DLD1 (cell line): ENCODE results near the gene TLR8.

Experiments
- in situ Hi-C: cut with HindIII; loops from 2 replicates; pipeline ENCODE4 v1.10.0; 2017; ENCODE audit warnings: low sequenced_read_pairs

Gene TLR8

DNA sequence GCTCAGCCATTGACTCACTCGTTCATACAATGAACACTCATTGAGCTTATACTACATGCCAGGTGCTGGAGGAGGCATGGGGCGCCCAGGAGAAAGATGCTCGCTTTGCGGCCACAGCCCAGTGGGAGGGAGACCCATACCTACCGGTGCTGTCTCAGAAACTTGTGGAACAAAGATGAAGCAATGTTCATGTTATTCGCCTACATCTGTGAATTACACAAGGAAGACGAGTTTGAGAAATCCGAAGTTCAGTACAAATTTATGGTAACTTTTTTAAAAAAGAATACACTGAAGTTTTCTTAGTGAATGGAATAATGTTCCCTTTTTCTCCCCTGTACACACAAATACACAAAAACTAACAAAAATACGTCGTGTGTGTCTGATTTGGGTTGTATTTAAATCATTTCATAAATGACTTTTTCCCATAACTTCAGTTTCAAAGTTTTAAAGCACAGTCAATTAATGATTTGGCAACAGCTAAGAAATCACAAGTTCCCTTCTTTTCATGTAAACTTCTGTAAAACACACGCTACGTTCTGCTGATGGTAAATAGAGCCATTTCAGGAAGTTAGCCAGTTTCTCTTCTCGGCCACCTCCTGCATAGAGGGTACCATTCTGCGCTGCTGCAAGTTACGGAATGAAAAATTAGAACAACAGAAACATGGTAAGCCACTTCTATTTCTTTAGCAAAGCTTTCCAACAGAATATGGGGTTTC lies at the start of gene TLR8:
Gene TLR8 (plus strand): TSS at position 575 of the 716 bp plus-strand sequence. CDS start 87 bp downstream, at position 662.
- in situ Hi-C loops: no loop called here

GRCh38 chrX:12865359-12865758 lies 41.1 kb upstream of the TLR8 start:
- in situ Hi-C loops: no loop called here

DNA sequence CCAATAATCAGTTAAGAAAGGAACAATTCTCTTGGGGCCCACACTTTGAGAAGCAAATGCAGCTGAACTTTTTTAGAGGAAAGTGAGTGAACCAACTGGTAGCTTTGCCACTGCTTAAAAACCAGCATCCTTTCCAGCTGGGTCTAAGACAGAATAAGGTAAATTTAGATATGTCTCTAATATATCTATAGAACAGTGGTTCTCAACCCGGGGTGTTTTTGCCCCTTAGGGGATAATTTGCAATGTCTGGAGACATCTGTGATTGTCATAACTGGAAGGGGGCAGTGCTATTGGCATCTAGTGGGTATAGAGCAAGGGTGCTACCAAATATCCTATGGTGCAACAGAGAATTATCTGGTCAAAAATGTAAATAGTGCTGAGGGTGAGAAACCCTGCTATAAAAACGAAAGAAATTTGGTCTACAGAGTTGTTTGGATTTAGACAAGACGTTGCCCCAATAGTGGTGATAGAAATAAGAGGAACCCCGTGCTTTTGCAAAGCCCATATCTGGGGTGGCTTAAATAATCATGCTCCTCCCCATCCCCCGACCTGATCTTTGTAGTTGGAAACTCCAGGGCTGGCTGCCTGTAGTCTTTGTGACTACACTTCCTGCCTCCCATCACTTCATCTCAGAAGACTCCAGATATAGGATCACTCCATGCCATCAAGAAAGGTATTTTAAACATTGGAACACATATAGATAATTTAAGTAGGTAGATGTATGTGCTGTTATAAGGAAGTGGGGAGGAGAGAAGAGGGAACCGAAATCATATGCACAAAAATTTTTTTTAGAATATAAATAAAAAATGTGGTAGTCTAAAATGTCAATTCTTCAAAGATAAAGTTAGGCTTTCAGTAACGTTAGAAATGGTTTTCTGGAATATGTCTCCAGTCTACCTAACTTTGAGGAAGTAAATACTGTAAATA lies 39.7 kb upstream of the TLR8 start, which contains the start of gene TLR7:
Gene TLR7 (plus strand): TSS at position 622 of the 927 bp plus-strand sequence. CDS start 507 bp downstream, outside the sequence.
- in situ Hi-C loops: no loop called here

GRCh38 chrX:12867685-12868084 lies 38.7 kb upstream of the TLR8 start:
- in situ Hi-C loops: no loop called here

- in situ Hi-C loops: no loop called here
Observed at GRCh38 chrX:12868747-12869146, 37.7 kb upstream of the TLR8 start.

DNA sequence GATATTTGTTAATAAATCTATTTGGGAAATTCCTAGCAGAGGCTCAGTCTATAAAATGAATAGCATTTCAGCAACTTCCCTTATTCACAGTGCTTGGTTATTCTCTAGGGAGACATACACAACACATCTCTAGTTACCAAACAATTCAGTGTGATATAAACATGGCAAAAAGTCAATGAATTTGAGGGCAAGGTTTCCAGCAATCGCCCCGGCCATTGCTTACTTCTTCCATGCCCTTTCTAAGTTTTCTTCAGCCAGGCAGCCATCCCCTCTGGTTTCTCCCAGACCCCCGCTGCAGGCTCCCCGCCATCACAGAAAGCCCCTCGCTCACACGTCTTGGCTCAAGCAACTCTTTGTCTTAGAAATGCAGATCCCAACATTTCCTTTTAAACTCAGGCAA lies 35.2 kb upstream of the TLR8 start:
- in situ Hi-C loops: no loop called here

DNA sequence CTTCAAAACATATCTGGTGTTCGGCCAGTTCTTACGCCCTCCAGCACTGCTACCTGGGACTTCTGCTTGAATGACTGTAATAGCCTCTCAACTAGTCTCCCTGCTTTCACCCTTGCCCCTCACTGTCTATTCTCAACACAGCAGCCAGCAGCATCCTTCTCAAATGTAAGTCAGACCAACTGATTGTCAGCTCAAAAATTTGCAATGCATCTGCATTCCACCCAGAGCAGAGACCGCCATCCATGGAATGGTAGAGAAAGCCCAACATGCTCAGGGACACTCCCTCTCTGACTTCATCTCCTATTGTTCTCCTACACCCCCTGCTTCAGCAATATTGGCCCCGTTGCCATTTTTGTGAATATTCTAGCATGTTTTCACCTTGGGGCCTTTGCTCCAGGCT lies 33.7 kb upstream of the TLR8 start:
- in situ Hi-C loops: no loop called here

DNA sequence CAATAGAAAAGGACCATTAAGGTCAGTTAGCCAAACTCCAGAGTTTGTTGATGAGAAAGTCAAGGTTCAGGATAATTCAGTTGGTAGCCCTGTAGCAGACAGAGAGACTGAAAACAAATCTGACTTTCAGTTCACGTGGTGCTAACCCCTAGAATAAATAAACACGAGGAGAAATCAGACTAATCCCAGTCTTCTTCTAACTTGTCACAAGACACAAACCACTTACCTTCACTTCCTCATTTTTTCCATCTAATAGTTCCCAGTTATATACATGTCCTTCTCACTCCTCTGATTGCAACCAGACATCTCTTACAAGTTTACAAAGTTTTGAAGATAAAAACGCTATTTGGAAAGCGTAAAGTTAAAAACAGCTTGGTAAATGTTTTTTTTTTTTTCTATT lies 31.8 kb upstream of the TLR8 start:
- in situ Hi-C loops: no loop called here

DNA sequence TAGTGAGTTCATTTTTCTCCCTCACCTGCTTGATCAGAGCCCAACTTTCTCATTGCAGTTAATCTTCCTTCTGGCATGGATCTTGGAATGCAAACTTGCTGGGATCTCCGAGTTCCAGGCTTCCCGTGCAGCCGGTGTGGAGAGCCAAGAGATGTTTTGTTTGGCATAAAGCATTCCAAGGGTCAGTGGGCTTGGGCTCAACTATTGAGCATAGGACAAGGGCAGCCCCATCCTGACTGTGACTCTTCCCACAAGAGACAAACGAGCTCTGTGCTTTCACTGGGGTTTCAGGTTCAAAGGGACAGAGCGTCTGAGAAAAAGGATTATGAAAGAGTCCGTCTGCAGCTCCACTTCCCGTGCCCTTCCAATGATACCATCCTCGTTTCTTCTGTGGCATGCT lies 29.0 kb upstream of the TLR8 start:
- in situ Hi-C loops: no loop called here

DNA sequence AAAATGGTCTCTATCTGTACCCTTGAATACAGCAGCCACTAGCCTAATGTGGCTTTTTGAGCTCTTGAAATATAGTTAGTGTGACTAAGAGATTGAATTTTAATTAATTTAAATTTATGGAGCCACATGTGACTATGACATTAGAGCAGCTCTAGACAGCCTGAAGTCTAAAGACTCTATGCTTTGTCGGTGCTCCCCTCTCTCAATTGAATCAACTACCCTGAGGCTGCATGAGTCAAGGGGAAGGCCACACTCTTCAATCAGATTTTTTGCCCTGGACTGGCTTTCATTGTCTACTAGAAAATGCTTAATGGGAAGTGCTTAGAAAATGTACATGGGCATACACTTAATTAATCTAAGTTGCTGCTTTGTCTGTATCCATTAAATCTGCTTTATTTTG lies 27.9 kb upstream of the TLR8 start:
- in situ Hi-C loops: no loop called here

DNA sequence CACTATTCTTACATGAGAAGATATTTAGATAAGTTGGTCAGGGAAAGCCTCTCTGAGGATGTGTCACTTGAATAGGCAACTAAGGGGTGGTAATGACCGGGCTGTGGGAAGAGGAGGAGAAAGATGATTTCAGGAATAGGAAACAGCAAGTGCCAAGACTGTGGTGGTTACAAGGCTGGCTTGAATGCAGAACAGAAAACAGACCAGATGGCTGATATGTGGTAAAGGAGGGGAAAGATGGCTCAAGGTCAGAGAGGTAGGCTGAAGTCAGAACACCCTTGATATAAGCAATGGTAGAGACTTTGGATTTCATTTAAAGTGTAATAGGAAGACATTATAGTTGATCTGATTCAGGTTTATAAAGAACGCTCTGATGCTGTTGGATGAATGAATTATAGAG lies 24.5 kb upstream of the TLR8 start:
- in situ Hi-C loops: no loop called here

DNA sequence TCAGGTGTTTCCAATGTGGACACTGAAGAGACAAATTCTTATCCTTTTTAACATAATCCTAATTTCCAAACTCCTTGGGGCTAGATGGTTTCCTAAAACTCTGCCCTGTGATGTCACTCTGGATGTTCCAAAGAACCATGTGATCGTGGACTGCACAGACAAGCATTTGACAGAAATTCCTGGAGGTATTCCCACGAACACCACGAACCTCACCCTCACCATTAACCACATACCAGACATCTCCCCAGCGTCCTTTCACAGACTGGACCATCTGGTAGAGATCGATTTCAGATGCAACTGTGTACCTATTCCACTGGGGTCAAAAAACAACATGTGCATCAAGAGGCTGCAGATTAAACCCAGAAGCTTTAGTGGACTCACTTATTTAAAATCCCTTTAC lies 20.9 kb upstream of the TLR8 start:
- in situ Hi-C loops: no loop called here

GRCh38 chrX:12886545-12886944 lies 19.9 kb upstream of the TLR8 start:
- in situ Hi-C loops: no loop called here

DNA sequence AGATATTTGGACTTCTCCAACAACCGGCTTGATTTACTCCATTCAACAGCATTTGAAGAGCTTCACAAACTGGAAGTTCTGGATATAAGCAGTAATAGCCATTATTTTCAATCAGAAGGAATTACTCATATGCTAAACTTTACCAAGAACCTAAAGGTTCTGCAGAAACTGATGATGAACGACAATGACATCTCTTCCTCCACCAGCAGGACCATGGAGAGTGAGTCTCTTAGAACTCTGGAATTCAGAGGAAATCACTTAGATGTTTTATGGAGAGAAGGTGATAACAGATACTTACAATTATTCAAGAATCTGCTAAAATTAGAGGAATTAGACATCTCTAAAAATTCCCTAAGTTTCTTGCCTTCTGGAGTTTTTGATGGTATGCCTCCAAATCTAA lies 19.3 kb upstream of the TLR8 start:
- in situ Hi-C loops: no loop called here

- in situ Hi-C loops: no loop called here
Observed at GRCh38 chrX:12887767-12888166, 18.7 kb upstream of the TLR8 start.

DNA sequence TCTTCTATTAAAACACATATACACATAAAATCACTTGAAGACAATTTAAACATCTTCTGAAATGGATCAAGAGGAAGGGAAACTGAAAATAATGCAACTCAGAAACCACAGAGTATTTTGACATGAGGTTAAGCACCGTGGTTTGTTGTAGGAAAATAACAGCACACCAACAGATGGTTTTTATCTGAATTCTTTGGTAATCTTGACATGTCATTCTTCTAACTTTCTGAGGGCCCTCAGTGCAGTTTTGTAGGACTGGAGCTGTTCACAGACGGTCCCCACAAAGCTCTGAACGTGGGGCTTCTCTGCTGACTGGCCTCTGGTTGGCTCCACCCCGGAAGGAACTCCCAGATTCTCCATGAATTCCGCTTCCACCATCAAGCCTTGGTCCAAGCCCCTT lies 16.0 kb upstream of the TLR8 start:
- in situ Hi-C loops: no loop called here

DNA sequence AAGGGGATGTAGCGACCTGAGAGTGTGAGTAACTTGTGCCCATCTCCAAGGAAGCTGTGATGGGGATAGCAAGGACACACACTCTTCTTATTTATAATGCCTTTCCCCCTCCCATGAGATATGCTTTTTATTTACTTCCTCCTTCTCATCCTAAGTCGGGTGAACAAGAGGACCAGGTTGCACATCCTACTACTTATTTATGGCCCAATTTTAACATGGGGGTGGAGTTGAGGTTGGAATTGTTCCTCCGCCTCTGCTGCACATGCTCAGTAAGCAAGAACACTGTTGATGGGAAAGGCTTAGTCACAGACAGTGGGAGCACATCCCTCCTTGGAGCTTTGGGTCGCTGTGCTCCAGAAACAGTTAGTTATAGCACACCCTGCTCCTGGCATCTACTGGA lies 15.2 kb upstream of the TLR8 start:
- in situ Hi-C loops: no loop called here

- in situ Hi-C loops: no loop called here
Observed at GRCh38 chrX:12891915-12892506, 14.4 kb upstream of the TLR8 start.

- in situ Hi-C loops: no loop called here
Observed at GRCh38 chrX:12892716-12893115, 13.7 kb upstream of the TLR8 start.

DNA sequence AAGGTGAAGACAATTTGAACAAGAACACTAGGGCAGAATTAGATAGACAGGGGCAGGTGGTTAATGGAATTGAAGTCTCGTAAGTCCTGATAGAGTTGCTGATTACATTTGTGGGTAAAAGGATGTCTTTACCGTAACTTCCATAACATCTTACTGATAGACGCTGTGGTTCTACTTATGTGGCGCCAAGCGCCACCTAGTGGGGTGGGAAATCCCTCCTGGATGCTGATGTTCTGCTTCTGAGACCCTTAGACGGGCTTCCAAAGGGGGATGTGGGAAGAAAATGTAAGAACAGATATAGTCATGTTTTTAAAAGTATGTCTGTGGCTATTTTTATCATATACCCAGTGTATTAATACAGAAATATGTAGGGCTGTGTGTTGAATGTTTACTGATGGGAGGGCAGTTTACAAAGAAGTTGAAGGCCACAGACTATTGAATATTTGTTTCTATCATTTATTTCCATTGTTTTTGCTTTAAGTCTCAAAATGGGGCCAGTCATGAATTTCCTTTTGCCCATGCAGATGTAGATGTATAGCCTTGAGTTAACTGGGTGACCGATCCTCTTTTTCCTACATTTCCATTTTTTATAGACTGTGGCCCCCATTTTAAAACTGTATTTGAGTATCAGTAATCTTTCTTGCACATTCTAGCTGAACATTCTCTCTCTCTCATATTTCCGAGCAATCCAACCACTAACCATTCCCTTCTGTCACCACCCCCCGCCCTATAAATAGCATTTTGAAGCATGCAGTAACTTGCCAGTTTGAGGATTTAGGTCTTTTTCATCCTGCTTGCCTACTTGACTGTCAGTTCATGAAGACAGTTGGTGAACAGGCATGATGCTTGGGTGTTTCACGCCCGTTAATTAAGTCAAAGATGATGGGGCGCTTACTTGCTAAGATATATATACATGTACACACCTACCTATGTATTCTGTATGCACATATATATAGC lies 12.1 kb upstream of the TLR8 start:
- in situ Hi-C loops: no loop called here

GRCh38 chrX:12895866-12896265 lies 10.6 kb upstream of the TLR8 start:
- in situ Hi-C loops: no loop called here
